Keratinocyte (primary cell): ENCODE data around the gene ZNF577. TPM values are rescaled to one million over a fixed set of nuclear protein-coding genes. Genes with fewer than 3 reads are reported as not detected.

Source experiments
- DNase-seq: peaks from one replicate; pipeline ENCODE4 v3.0.0-alpha.2; 2011; ENCODE audit warnings: low read depth, missing footprints, low spot score
- FAIRE-seq: peaks from 2 replicates; lab custom pipeline; 2011; peaks lifted over from hg19 to GRCh38; lab: Jason Lieb, UNC
- H2AFZ ChIP-seq: 2 replicates; pipeline ENCODE4 v1.6.0; 2012; ENCODE audit warnings: low read length, control low read depth, inconsistent platforms; ENCODE audit not compliant: control insufficient read depth
- H3K27ac ChIP-seq: 2 replicates; pipeline ENCODE4 v1.5.1; 2011; ENCODE audit warnings: low read length; ENCODE audit not compliant: control insufficient read depth, insufficient read depth
- H3K27me3 ChIP-seq: 3 replicates; pipeline ENCODE4 v1.6.0; 2011; ENCODE audit warnings: low read length; ENCODE audit not compliant: control insufficient read depth, insufficient read depth; ENCODE audit errors: extremely low read depth
- H3K36me3 ChIP-seq, 2 experiments: 2 replicates in 1 of 2; 3 replicates in 1 of 2; pipeline ENCODE4 v1.5.1; 2011; ENCODE audit warnings: low read length in 2 of 2, mild to moderate bottlenecking in 1 of 2; ENCODE audit not compliant: control insufficient read depth in 2 of 2, insufficient read depth in 2 of 2; ENCODE audit errors: extremely low read depth in 1 of 2
- H3K4me1 ChIP-seq: 3 replicates; pipeline ENCODE4 v1.5.1; 2011; ENCODE audit warnings: low read length; ENCODE audit not compliant: control insufficient read depth, insufficient read depth; ENCODE audit errors: extremely low read depth
- H3K4me2 ChIP-seq: 3 replicates; pipeline ENCODE4 v1.6.0; 2011; ENCODE audit warnings: low read depth, low read length; ENCODE audit not compliant: control insufficient read depth, insufficient read depth; ENCODE audit errors: extremely low read depth
- H3K4me3 ChIP-seq, 3 experiments: fragments of 200-600 bp in 1 of 3; sonication (generic) in 1 of 3; 2 replicates in 2 of 3; 3 replicates in 1 of 3; pipeline ENCODE4 v1.5.1; 2011 to 2016; ENCODE audit warnings: low read length in 3 of 3, mild to moderate bottlenecking in 3 of 3, control low read depth in 2 of 3, inconsistent platforms in 1 of 3, low read depth in 1 of 3, mixed read lengths in 1 of 3, mixed run types in 1 of 3, moderate library complexity in 1 of 3; ENCODE audit not compliant: control insufficient read depth in 2 of 3, insufficient read depth in 2 of 3; ENCODE audit errors: extremely low read depth in 1 of 3
- H3K79me2 ChIP-seq: 2 replicates; pipeline ENCODE4 v1.6.0; 2012; ENCODE audit warnings: low read length; ENCODE audit not compliant: control insufficient read depth, insufficient read depth
- H3K9ac ChIP-seq: 3 replicates; pipeline ENCODE4 v1.6.0; 2011; ENCODE audit warnings: low read length; ENCODE audit not compliant: control insufficient read depth, insufficient read depth; ENCODE audit errors: extremely low read depth
- H3K9me1 ChIP-seq: 3 replicates; pipeline ENCODE4 v1.6.0; 2011; ENCODE audit warnings: low read length; ENCODE audit not compliant: control insufficient read depth, insufficient read depth; ENCODE audit errors: extremely low read depth
- H3K9me3 ChIP-seq: 2 replicates; pipeline ENCODE4 v1.5.1; 2012; ENCODE audit warnings: low read depth, low read length; ENCODE audit not compliant: control insufficient read depth
- H4K20me1 ChIP-seq: 3 replicates; pipeline ENCODE4 v1.6.0; 2011; ENCODE audit warnings: low read length; ENCODE audit not compliant: control insufficient read depth, insufficient read depth; ENCODE audit errors: extremely low read depth
- EZH2 ChIP-seq: IDR thresholded peaks from one replicate; pipeline ENCODE4 v1.6.1; 2012; ENCODE audit warnings: inconsistent platforms, mild to moderate bottlenecking, low read length, moderate library complexity
- dilution Hi-C: fragments of 300-500 bp; cut with MboI; formaldehyde crosslinking; loops from one replicate; pipeline ENCODE4 v1.7.0; 2020; ENCODE audit warnings: low sequenced_read_pairs; ENCODE audit not compliant: extremely low pct_ligation_motif_present
- polyA plus RNA-seq, 5 experiments: library from polyadenylated mRNA; depleted of rRNA in 3 of 5; stranded (reverse) in 3 of 5; stranded (forward) in 1 of 5; unstranded in 1 of 5; fragments of >200 nt; gene quantifications; 1 replicate in 1 of 5; 2 replicates in 3 of 5; 3 replicates in 1 of 5; pipeline versions ENCODE4 v1.2.1 to v1.2.3, GENCODE V29; 2011 to 2012; ENCODE audit warnings: missing spikeins in 2 of 5, low read depth in 1 of 5, low replicate concordance in 1 of 5
- TF ChIP-seq, protein P1 (sequence below), 3 experiments: IDR thresholded peaks in 1 of 3; conservative IDR thresholded peaks in 1 of 3; optimal IDR thresholded peaks in 1 of 3; 2 replicates in 2 of 3; 3 replicates in 1 of 3; pipeline versions ENCODE3 to v1.5.1; 2011; ENCODE audit warnings: low read length in 3 of 3, mild to moderate bottlenecking in 3 of 3, moderate library complexity in 2 of 3, control low read depth in 1 of 3, inconsistent platforms in 1 of 3; ENCODE audit not compliant: insufficient read depth in 2 of 3; ENCODE audit errors: extremely low read depth in 1 of 3

ZNF577 gene
- polyA plus RNA-seq, 1 donor (not counting 4 experiments of a cell fraction or from before 2014, with no cell fraction given): 10.4 TPM

DNA sequence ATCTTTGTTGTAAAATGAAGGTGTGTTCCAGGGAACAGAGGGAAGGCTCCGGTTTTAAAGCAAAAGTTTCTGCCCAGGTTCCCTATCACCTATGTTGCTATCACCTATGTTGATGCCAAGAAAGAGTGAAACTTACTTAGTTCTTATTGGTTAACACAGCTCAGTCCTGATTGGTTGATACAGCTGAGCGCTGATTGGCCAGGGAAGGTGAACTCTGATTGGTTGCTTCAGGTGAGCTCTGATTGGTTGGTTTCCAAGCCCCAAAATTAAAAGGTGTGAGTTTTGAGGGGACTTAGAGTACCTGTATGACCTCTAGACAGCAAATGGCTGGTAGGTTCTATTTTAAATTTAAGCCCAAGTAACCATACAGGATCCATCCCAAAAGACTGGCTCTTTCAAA lies 50.6 kb downstream of the ZNF577 start:
- no peaks in the 10 kb centered on the region for H3K9me3 ChIP-seq
- no peaks in the 10 kb centered on the region for H3K79me2 ChIP-seq
- H2AFZ ChIP-seq: no peak overlapping the region
- H3K27me3 ChIP-seq: no peaks in the 10 kb centered on the region
- dilution Hi-C loops: no loop called here
- no peak overlapping the region for H3K4me2 ChIP-seq
- H3K27ac ChIP-seq: no peak overlapping the region
- DNase-seq (no peak), FAIRE-seq (no peak)
- no peak overlapping the region for H3K9ac ChIP-seq
- H3K4me3 ChIP-seq: no peak overlapping the region
- TF ChIP-seq, protein P1, sequence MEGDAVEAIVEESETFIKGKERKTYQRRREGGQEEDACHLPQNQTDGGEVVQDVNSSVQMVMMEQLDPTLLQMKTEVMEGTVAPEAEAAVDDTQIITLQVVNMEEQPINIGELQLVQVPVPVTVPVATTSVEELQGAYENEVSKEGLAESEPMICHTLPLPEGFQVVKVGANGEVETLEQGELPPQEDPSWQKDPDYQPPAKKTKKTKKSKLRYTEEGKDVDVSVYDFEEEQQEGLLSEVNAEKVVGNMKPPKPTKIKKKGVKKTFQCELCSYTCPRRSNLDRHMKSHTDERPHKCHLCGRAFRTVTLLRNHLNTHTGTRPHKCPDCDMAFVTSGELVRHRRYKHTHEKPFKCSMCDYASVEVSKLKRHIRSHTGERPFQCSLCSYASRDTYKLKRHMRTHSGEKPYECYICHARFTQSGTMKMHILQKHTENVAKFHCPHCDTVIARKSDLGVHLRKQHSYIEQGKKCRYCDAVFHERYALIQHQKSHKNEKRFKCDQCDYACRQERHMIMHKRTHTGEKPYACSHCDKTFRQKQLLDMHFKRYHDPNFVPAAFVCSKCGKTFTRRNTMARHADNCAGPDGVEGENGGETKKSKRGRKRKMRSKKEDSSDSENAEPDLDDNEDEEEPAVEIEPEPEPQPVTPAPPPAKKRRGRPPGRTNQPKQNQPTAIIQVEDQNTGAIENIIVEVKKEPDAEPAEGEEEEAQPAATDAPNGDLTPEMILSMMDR (optimal IDR thresholded peaks at IDR 0.05 in 1 of 3, IDR thresholded peaks at IDR 0.05 in 1 of 3, conservative IDR thresholded peaks at IDR 0.05 in 1 of 3; ENCODE audit: extremely low read depth in 1 of 3, insufficient read depth in 2 of 3, low read length in 3 of 3): no peak
- no peak for TF ChIP-seq EZH2
- no peaks in the 10 kb centered on the region for H3K9me1 ChIP-seq
- no peaks in the 10 kb centered on the region for H4K20me1 ChIP-seq
- no peaks in the 10 kb centered on the region for H3K4me1 ChIP-seq
- H3K36me3 ChIP-seq: no peaks in the 10 kb centered on the region

DNA sequence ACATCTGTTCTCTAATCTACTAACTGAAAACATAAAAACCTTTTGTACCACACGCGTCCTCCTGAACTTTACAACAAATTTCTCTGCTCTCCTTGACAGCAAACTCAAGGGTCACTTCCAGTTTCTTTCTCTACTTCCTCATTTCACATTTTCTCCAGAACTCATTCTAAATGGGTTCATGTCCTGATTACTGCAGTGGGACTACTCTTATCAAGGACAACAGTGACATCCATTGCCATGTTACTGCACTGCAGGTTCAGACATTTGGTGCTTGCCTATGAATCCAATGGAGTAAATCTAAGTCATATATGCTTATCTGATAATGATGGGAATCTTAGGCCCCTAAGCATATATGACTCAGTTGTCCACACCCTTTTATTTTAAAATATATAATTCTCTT lies 57.5 kb downstream of the ZNF577 start:
- no peaks in the 10 kb centered on the region for H3K9me3 ChIP-seq
- H3K9ac ChIP-seq: no peak overlapping the region
- FAIRE-seq (no peak), DNase-seq (no peak)
- no peaks in the 10 kb centered on the region for H3K79me2 ChIP-seq
- dilution Hi-C loops: no loop called here
- no peaks in the 10 kb centered on the region for H3K27me3 ChIP-seq
- H3K4me1 ChIP-seq: no peaks in the 10 kb centered on the region
- H3K36me3 ChIP-seq: no peaks in the 10 kb centered on the region
- H3K4me2 ChIP-seq: no peak overlapping the region
- H3K9me1 ChIP-seq: no peaks in the 10 kb centered on the region
- no peaks in the 10 kb centered on the region for H4K20me1 ChIP-seq
- TF ChIP-seq EZH2: no peak
- TF ChIP-seq, protein P1 (optimal IDR thresholded peaks at IDR 0.05 in 1 of 3, IDR thresholded peaks at IDR 0.05 in 1 of 3, conservative IDR thresholded peaks at IDR 0.05 in 1 of 3; ENCODE audit: extremely low read depth in 1 of 3, insufficient read depth in 2 of 3, low read length in 3 of 3): peak in 2 of 3 experiments; percentile 35 to 40
- no peak overlapping the region for H3K27ac ChIP-seq
- no peak overlapping the region for H2AFZ ChIP-seq
- no peak overlapping the region for H3K4me3 ChIP-seq
